Measurements from ENCODE around the gene ARHGAP22. TPM values are rescaled to one million over a fixed set of nuclear protein-coding genes. Genes with fewer than 3 reads are reported as not detected.

The ARHGAP22 gene
- total and polyA plus RNA-seq, 2 experiments from 2014 or later = 4.8 to 10.7 TPM

DNA sequence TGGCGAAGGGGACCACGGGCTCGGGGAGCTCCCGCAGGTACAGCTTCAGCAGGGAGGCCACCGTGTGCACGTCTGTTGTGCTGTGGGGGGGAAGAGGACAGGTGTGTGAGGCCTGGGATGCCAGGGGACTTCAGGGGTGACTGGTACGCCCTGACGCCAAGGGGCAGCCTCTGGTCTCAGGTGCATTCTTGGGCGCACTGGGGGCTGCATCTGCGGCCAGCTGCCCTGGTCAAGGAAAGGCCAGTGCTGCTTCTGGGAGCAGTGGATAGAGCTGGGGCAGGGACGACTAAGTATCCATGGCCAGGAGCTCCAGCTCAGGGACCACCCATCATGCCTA is 149.8 kb downstream of the ARHGAP22 start:
- no peak for DNase-seq (ENCODE audit: low spot score)
- H2AFZ ChIP-seq = no peak overlapping the region
- H3K9me2 ChIP-seq (ENCODE audit: insufficient read depth) = no peaks in the 10 kb centered on the region
- peaks cover 23% of the 10 kb centered on the region; the same call in 2 of the 3 replicates for H3K4me1 Mint-ChIP-seq
- no peaks in the 10 kb centered on the region for H3K9me3 Mint-ChIP-seq
- no peak overlapping the region for H3K27ac Mint-ChIP-seq
- H3F3A ChIP-seq (replicated peaks; ENCODE audit: low read depth) = no peaks in the 10 kb centered on the region
- H3K4me3 ChIP-seq = no peak overlapping the region
- no peak overlapping the region for H3K4me3 Mint-ChIP-seq
- TF ChIP-seq STAT1 (IDR thresholded peaks at IDR 0.05; ENCODE audit: unreplicated experiment) = no peak
- no peak overlapping the region for H3K4me2 ChIP-seq
- no peaks in the 10 kb centered on the region for H3K79me2 ChIP-seq (replicated peaks; ENCODE audit: insufficient read depth)
- H3K27me3 ChIP-seq (ENCODE audit: insufficient read depth) = no peaks in the 10 kb centered on the region
- H3K4me1 ChIP-seq (ENCODE audit: insufficient read depth) = no peaks in the 10 kb centered on the region
- no peaks in the 10 kb centered on the region for H3K36me3 Mint-ChIP-seq (ENCODE audit: low read depth)
- no peak for ATAC-seq
- H3K27ac ChIP-seq (ENCODE audit: low read depth) = no peak overlapping the region
- no peaks in the 10 kb centered on the region for H3K36me3 ChIP-seq (ENCODE audit: insufficient read depth)
- H3K27me3 Mint-ChIP-seq (ENCODE audit: insufficient read depth, low read depth, poor library complexity) = peaks cover 2% of the 10 kb centered on the region
- no peaks in the 10 kb centered on the region for H4K20me1 ChIP-seq (replicated peaks; ENCODE audit: insufficient read depth)

DNA sequence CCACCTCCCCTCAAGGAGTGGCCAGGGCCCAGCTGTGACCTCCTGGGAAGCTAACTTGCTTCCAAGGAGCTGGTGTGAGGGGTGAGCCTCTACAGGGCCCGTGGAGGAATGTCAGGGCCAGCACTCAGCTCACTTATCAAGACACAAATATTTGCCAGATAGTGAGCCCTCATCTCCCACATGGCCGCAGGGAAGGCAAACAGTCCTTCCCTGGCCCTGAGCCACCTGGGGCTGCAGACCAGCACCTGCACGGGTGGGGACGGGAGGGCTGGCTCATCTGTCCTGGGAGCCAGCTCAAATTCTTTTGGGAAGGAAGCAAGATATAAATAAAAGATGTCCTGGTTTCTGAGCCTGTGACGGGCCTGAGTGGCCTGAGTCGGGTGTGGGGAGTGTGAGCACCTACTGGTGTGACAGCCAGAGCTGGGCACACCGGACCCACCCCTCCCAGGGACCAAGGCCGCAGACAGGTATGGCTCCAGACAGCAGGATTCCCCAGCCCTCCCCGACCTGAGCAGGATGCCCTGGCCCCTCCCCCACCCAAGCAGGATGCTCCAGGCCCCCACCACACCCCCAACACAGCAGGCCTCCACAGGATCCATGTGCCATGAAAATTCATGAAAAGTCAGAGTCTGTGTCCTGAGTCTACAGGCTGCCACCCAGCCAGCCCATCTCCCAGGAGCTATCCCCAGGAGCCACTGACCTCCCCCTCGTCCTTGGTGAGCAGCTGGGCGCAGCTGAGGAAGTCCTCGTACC is 150.4 kb downstream of the ARHGAP22 start:
- Histone ChIP-seq H2AFZ (no peak overlapping the region), H3K27ac (ENCODE audit: low read depth) (no peak overlapping the region), H3K27me3 (ENCODE audit: insufficient read depth) (no peaks in the 10 kb centered on the region), H3K4me1 (ENCODE audit: insufficient read depth) (no peaks in the 10 kb centered on the region), H4K20me1 (replicated peaks; ENCODE audit: insufficient read depth) (no peaks in the 10 kb centered on the region), H3F3A (replicated peaks; ENCODE audit: low read depth) (no peaks in the 10 kb centered on the region), H3K4me2 (no peak overlapping the region), H3K36me3 (ENCODE audit: insufficient read depth) (no peaks in the 10 kb centered on the region), H3K4me3 (no peak overlapping the region), H3K79me2 (replicated peaks; ENCODE audit: insufficient read depth) (no peaks in the 10 kb centered on the region), H3K9me2 (ENCODE audit: insufficient read depth) (no peaks in the 10 kb centered on the region)
- no peak overlapping the region for H3K27ac Mint-ChIP-seq
- no peaks in the 10 kb centered on the region for H3K9me3 Mint-ChIP-seq
- TF ChIP-seq, protein P1, sequence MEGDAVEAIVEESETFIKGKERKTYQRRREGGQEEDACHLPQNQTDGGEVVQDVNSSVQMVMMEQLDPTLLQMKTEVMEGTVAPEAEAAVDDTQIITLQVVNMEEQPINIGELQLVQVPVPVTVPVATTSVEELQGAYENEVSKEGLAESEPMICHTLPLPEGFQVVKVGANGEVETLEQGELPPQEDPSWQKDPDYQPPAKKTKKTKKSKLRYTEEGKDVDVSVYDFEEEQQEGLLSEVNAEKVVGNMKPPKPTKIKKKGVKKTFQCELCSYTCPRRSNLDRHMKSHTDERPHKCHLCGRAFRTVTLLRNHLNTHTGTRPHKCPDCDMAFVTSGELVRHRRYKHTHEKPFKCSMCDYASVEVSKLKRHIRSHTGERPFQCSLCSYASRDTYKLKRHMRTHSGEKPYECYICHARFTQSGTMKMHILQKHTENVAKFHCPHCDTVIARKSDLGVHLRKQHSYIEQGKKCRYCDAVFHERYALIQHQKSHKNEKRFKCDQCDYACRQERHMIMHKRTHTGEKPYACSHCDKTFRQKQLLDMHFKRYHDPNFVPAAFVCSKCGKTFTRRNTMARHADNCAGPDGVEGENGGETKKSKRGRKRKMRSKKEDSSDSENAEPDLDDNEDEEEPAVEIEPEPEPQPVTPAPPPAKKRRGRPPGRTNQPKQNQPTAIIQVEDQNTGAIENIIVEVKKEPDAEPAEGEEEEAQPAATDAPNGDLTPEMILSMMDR (conservative IDR thresholded peaks at IDR 0.05; ENCODE audit: low read depth in 2 of 2) = no peak
- peaks cover under 1% of the 10 kb centered on the region for H3K27me3 Mint-ChIP-seq (ENCODE audit: insufficient read depth, low read depth, poor library complexity)
- H3K36me3 Mint-ChIP-seq (ENCODE audit: low read depth) = no peaks in the 10 kb centered on the region
- no peak for DNase-seq (ENCODE audit: low spot score)
- H3K4me1 Mint-ChIP-seq = peaks cover 23% of the 10 kb centered on the region; the same call in 2 of the 3 replicates
- H3K4me3 Mint-ChIP-seq = no peak overlapping the region
- no peak for ATAC-seq

DNA sequence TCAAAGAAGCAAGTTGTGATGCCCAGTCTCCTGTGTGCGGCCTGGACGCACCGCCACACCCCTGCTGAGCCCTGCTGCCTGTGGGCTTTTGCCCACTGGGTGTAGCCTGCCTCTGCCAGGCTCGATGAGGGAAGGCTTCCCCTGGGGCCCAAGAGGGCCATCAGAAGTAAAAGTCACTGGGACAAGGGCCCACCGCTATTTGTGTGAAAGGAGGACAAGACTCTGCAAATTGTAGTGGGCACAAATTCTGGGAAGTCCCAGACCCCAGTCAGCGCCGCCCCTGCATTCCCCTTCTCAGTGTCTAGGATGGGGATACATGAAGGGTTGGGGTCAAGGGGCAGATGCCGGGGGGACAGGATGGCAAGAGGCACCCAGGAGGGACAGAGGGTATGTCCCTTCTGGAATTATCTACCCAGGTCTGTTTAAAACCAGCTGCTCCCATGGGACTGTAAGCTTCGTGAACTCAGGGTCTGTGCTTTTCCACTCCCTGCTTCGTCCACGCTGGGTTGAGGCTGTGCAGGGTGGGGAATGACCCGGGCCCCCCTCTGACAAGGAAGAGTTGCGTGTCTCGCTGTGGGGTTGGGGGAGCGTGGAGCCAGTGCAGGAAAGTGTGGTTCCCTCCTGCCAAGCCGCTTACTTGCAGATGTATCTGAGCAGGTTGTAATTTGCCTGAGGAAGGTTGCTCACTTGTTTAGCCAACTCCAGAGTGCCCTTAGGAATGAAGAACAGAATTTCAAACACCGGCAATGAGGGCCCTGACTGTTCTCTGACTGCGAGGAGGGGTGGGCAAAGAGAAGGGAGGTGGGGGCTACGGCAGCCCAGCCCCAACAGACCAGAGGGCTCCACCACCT is 151.2 kb downstream of the ARHGAP22 start:
- Mint-ChIP-seq H3K4me3 (no peak overlapping the region), H3K4me1 (peaks cover 23% of the 10 kb centered on the region; the same call in 2 of the 3 replicates), H3K36me3 (ENCODE audit: low read depth) (no peaks in the 10 kb centered on the region), H3K27me3 (ENCODE audit: insufficient read depth, low read depth, poor library complexity) (peaks cover 5% of the 10 kb centered on the region), H3K9me3 (no peaks in the 10 kb centered on the region), H3K27ac (peak overlapping the region; percentile 40; the same call in 1 of the 2 replicates)
- no peaks in the 10 kb centered on the region for H4K20me1 ChIP-seq (replicated peaks; ENCODE audit: insufficient read depth)
- H3K27ac ChIP-seq (ENCODE audit: low read depth) = no peak overlapping the region
- ATAC-seq (no peak), DNase-seq (ENCODE audit: low spot score) (no peak)
- no peak for TF ChIP-seq POLR2AphosphoS5 (IDR thresholded peaks at IDR 0.05; ENCODE audit: low read depth)
- TF ChIP-seq EZH2phosphoT487 (IDR thresholded peaks at IDR 0.05; ENCODE audit: unreplicated experiment) = no peak
- no peaks in the 10 kb centered on the region for H3K79me2 ChIP-seq (replicated peaks; ENCODE audit: insufficient read depth)
- no peaks in the 10 kb centered on the region for H3K4me1 ChIP-seq (ENCODE audit: insufficient read depth)
- no peak overlapping the region for H2AFZ ChIP-seq
- H3K4me2 ChIP-seq = no peak overlapping the region
- no peaks in the 10 kb centered on the region for H3F3A ChIP-seq (replicated peaks; ENCODE audit: low read depth)
- H3K27me3 ChIP-seq (ENCODE audit: insufficient read depth) = no peaks in the 10 kb centered on the region
- H3K9me2 ChIP-seq (ENCODE audit: insufficient read depth) = no peaks in the 10 kb centered on the region
- no peaks in the 10 kb centered on the region for H3K36me3 ChIP-seq (ENCODE audit: insufficient read depth)
- no peak overlapping the region for H3K4me3 ChIP-seq

Data from GM23338 (cell line).